DOHH2 (cell line): Measurements from ENCODE around the gene CDH12.

ENCODE experiments used
- H3F3A ChIP-seq: fragments of 200-600 bp; sonication (generic), shearing (Covaris generic); 2 replicates; pipeline ENCODE4 v1.6.0; 2016; ENCODE audit warnings: antibody characterized with exemption, mild to moderate bottlenecking; ENCODE audit not compliant: control insufficient read depth, insufficient read depth
- H3K27ac ChIP-seq: fragments of 200-600 bp; sonication (generic); 2 replicates; pipeline ENCODE4 v1.5.1; 2014; ENCODE audit warnings: low read depth, mild to moderate bottlenecking, low read length, moderate library complexity
- H3K27me3 ChIP-seq: fragments of 200-600 bp; sonication (generic); 2 replicates; pipeline ENCODE4 v1.6.1; 2014; ENCODE audit warnings: mild to moderate bottlenecking, low read length, mixed read lengths; ENCODE audit not compliant: control insufficient read depth
- H3K36me3 ChIP-seq: fragments of 200-600 bp; sonication (generic); 2 replicates; pipeline ENCODE4 v1.6.1; 2014; ENCODE audit warnings: mild to moderate bottlenecking, low read length, moderate library complexity, mixed read lengths; ENCODE audit not compliant: control insufficient read depth
- H3K4me1 ChIP-seq: fragments of 200-600 bp; sonication (generic); 2 replicates; pipeline ENCODE4 v1.6.1; 2014; ENCODE audit warnings: mild to moderate bottlenecking, low read length, mixed read lengths; ENCODE audit not compliant: control insufficient read depth
- H3K4me2 ChIP-seq: fragments of 200-600 bp; sonication (generic); 2 replicates; pipeline ENCODE4 v1.6.0; 2014; ENCODE audit warnings: mild to moderate bottlenecking, low read length, moderate library complexity
- H3K4me3 ChIP-seq: fragments of 200-600 bp; sonication (generic); 2 replicates; pipeline ENCODE4 v1.5.1; 2014; ENCODE audit warnings: mild to moderate bottlenecking, low read length, mixed read lengths
- H3K79me2 ChIP-seq: fragments of 200-600 bp; sonication (generic); 2 replicates; pipeline ENCODE4 v1.6.1; 2014; ENCODE audit warnings: mild to moderate bottlenecking, low read length, mixed read lengths; ENCODE audit not compliant: control insufficient read depth
- H3K9me2 ChIP-seq: fragments of 200-600 bp; sonication (generic); replicated peaks from 2 replicates; pipeline ENCODE4 v1.6.1; 2014; ENCODE audit warnings: mild to moderate bottlenecking, low read length, mixed read lengths; ENCODE audit not compliant: control insufficient read depth
- H3K9me3 ChIP-seq: fragments of 200-600 bp; sonication (generic); 2 replicates; pipeline ENCODE4 v1.6.1; 2014; ENCODE audit warnings: antibody characterized with exemption, low read length, mixed read lengths; ENCODE audit not compliant: control insufficient read depth, insufficient read depth
- H4K20me1 ChIP-seq: fragments of 200-600 bp; sonication (generic); 2 replicates; pipeline ENCODE4 v1.6.0; 2014; ENCODE audit warnings: low read depth, mild to moderate bottlenecking, antibody characterized with exemption, low read length, moderate library complexity; ENCODE audit not compliant: control insufficient read depth, insufficient read depth
- EZH2phosphoT487 ChIP-seq: fragments of 200-600 bp; sonication (generic); IDR thresholded peaks from 2 replicates; pipeline ENCODE4 v1.6.1; 2017; ENCODE audit warnings: borderline replicate concordance, mild to moderate bottlenecking, antibody characterized with exemption, low read length, moderate library complexity, mixed read lengths
- TF ChIP-seq, protein P1 (sequence below): fragments of 200-600 bp; sonication (generic); IDR thresholded peaks from one replicate; pipeline ENCODE4 v1.5.1; 2014; ENCODE audit warnings: antibody characterized with exemption, mild to moderate bottlenecking, low read depth, low read length; ENCODE audit not compliant: poor library complexity, severe bottlenecking

Gene CDH12

DNA sequence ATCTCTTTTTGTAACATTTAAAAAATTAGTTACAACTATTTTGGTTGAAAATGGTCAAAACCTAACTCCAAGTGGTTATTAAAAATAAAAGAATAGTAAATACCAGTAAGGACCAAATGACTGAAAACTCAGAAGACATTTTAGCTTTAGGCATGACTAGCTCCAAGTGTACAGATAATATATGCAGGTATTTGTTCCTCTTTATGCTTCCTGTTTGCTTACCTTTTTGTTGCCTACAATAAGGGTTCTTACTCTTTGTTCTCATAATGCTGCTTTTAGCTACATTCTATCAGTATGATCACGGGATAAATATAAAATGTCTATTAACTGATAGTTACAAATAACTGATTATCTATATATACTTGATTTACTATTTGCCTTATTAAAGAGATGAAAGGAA lies 259.6 kb downstream of the CDH12 start:
- no peaks in the 10 kb centered on the region for H3K36me3 ChIP-seq
- no peak for TF ChIP-seq EZH2phosphoT487
- TF ChIP-seq, protein P1, sequence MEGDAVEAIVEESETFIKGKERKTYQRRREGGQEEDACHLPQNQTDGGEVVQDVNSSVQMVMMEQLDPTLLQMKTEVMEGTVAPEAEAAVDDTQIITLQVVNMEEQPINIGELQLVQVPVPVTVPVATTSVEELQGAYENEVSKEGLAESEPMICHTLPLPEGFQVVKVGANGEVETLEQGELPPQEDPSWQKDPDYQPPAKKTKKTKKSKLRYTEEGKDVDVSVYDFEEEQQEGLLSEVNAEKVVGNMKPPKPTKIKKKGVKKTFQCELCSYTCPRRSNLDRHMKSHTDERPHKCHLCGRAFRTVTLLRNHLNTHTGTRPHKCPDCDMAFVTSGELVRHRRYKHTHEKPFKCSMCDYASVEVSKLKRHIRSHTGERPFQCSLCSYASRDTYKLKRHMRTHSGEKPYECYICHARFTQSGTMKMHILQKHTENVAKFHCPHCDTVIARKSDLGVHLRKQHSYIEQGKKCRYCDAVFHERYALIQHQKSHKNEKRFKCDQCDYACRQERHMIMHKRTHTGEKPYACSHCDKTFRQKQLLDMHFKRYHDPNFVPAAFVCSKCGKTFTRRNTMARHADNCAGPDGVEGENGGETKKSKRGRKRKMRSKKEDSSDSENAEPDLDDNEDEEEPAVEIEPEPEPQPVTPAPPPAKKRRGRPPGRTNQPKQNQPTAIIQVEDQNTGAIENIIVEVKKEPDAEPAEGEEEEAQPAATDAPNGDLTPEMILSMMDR, result no peak
- H3K4me2 ChIP-seq, result no peak overlapping the region
- H3K9me2 ChIP-seq, result no peaks in the 10 kb centered on the region
- no peaks in the 10 kb centered on the region for H3F3A ChIP-seq
- no peaks in the 10 kb centered on the region for H3K79me2 ChIP-seq
- no peaks in the 10 kb centered on the region for H3K4me1 ChIP-seq
- H3K27ac ChIP-seq, result no peak overlapping the region
- no peaks in the 10 kb centered on the region for H4K20me1 ChIP-seq
- no peaks in the 10 kb centered on the region for H3K27me3 ChIP-seq
- no peak overlapping the region for H3K4me3 ChIP-seq
- H3K9me3 ChIP-seq, result no peaks in the 10 kb centered on the region; the same call in 1 of the 2 replicates

DNA sequence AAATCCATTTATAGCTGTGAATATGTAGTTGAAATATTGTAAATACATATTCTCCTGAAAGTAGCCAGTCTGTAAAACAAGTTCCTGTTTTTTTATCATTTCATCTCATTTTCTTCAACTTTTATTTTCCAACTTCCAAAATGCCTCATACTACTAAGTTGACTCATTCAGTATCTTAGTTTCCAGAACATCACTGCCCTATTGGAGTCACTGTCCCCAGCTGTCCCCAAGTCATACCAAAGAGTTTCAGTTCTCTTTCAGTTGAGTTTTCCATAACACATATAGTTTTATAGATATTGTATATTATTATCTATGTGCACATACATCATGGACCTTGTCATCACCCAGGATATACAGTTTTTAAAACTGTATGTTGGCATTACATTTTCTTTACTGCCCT lies 261.7 kb downstream of the CDH12 start:
- Histone ChIP-seq H3K4me1 (no peaks in the 10 kb centered on the region), H3K4me3 (no peak overlapping the region), H3F3A (no peaks in the 10 kb centered on the region), H3K27me3 (no peaks in the 10 kb centered on the region), H3K4me2 (no peak overlapping the region), H4K20me1 (no peaks in the 10 kb centered on the region), H3K27ac (no peak overlapping the region), H3K79me2 (no peaks in the 10 kb centered on the region), H3K36me3 (no peaks in the 10 kb centered on the region), H3K9me2 (no peaks in the 10 kb centered on the region), H3K9me3 (no peaks in the 10 kb centered on the region; the same call in 1 of the 2 replicates)
- TF ChIP-seq, protein P1, result no peak
- no peak for TF ChIP-seq EZH2phosphoT487

DNA sequence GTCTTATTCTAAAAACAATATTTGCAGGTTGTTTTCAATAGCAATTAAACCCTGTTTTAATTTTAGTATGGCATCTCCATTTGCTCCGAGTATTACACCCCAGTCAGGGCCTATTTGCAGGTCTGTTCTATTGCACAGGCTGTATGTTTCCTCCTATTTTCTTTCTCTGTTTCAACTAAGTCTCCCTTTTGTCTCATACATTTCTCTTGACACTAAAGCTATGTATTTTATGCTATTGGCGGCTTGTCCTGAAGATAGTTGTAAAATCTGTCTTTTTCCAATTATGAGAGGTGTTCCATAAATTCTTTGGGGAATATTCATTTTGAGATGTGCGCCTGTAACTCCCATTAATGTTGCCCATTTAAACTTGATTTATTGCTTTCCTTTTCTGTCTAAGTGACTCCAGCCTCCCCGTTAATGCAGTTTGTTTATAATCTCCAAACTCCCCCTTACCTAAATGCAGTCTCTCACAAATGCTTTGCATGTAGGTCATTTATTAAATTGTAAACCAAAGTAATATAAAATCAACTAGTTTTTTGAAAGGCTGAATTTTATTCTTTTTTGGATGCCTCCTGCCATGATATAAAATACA lies 262.4 kb downstream of the CDH12 start:
- Histone ChIP-seq H4K20me1 (no peaks in the 10 kb centered on the region), H3K4me3 (no peak overlapping the region), H3K79me2 (no peaks in the 10 kb centered on the region), H3K36me3 (no peaks in the 10 kb centered on the region), H3K9me2 (no peaks in the 10 kb centered on the region), H3K4me1 (no peaks in the 10 kb centered on the region), H3F3A (no peaks in the 10 kb centered on the region), H3K27ac (no peak overlapping the region), H3K27me3 (no peaks in the 10 kb centered on the region), H3K9me3 (no peaks in the 10 kb centered on the region; the same call in 1 of the 2 replicates), H3K4me2 (no peak overlapping the region)
- TF ChIP-seq EZH2phosphoT487, result no peak
- TF ChIP-seq, protein P1, result no peak
